ENCODE measurements around the gene GMCL2. TPM values are rescaled to one million over a fixed set of nuclear protein-coding genes. Genes with fewer than 3 reads are reported as not detected.

GMCL2 gene
- total RNA-seq, 1 experiment from 2014 or later: not detected

DNA sequence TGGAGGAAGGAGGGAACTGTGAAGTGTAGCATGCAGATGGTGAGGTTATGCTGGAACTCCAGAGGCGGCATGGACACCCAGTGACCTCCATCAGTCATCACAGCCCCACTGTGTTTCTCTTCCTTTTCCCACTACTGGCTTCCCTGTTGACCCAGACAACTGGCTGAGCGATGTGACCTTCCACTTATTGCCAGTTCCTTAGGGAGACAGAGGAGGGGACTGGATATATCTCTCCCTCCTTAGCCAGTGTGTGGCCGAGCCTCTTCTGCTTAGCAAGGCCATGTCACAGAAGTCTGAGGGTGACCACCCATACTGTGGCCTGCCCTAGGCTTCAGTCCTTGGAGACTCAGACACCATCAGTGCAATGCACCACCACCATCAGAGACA, 48.4 kb upstream of the GMCL2 start:
- Histone ChIP-seq H2BK120ac (ENCODE audit: low read depth, low read length, poor library complexity, severe bottlenecking) (no peak overlapping the region), H2BK20ac (ENCODE audit: low read depth, low read length, poor library complexity, severe bottlenecking) (no peak overlapping the region), H2AFZ (ENCODE audit: low read length) (no peak overlapping the region), H3K14ac (ENCODE audit: insufficient read depth, low read length) (no peak overlapping the region), H3K79me2 (ENCODE audit: insufficient read depth, low read length) (peaks cover 4% of the 10 kb centered on the region; the same call in 1 of the 2 replicates), H3K4me1 (ENCODE audit: insufficient read depth, low read length) (no peaks in the 10 kb centered on the region), H3K79me1 (ENCODE audit: insufficient read depth, low read depth, low read length, poor library complexity, severe bottlenecking) (no peaks in the 10 kb centered on the region), H4K8ac (replicated peaks; ENCODE audit: insufficient read length, low read depth, low read length) (no peak overlapping the region), H2AK5ac (ENCODE audit: insufficient read length, low read length) (no peak overlapping the region), H4K5ac (ENCODE audit: insufficient read length, low read depth, low read length) (no peak overlapping the region), H2BK12ac (ENCODE audit: insufficient read length, low read depth, low read length) (no peak overlapping the region), H2BK15ac (ENCODE audit: low read depth, low read length) (no peak overlapping the region), H4K20me1 (ENCODE audit: control insufficient read depth, insufficient read depth, insufficient read length) (no peaks in the 10 kb centered on the region), H3K23me2 (ENCODE audit: insufficient read length, low read depth, low read length, poor library complexity, severe bottlenecking) (peaks cover 3% of the 10 kb centered on the region), H3K4ac (ENCODE audit: low read depth, low read length) (no peak overlapping the region), H3K4me2 (ENCODE audit: insufficient read depth, insufficient read length, low read length) (no peak overlapping the region), H3K27ac (ENCODE audit: insufficient read length, low read depth, low read length) (no peak overlapping the region), H2BK5ac (ENCODE audit: insufficient read length, low read length) (no peak overlapping the region), H3K9me3 (ENCODE audit: control insufficient read depth, low read depth, low read length) (no peaks in the 10 kb centered on the region), H3K23ac (ENCODE audit: insufficient read length, low read depth, low read length) (no peak overlapping the region), H3K9ac (ENCODE audit: extremely low read depth, insufficient read length, low read length) (no peak overlapping the region), H3K27me3 (ENCODE audit: insufficient read depth, low read length) (no peaks in the 10 kb centered on the region), H3T11ph (ENCODE audit: low read length) (no peak overlapping the region), H4K91ac (ENCODE audit: insufficient read length, low read depth, low read length) (no peak overlapping the region), H3K18ac (ENCODE audit: insufficient read length, low read depth, low read length) (no peak overlapping the region), H3K56ac (ENCODE audit: insufficient read length, low read depth, low read length) (no peak overlapping the region)
- TF ChIP-seq, protein P1, sequence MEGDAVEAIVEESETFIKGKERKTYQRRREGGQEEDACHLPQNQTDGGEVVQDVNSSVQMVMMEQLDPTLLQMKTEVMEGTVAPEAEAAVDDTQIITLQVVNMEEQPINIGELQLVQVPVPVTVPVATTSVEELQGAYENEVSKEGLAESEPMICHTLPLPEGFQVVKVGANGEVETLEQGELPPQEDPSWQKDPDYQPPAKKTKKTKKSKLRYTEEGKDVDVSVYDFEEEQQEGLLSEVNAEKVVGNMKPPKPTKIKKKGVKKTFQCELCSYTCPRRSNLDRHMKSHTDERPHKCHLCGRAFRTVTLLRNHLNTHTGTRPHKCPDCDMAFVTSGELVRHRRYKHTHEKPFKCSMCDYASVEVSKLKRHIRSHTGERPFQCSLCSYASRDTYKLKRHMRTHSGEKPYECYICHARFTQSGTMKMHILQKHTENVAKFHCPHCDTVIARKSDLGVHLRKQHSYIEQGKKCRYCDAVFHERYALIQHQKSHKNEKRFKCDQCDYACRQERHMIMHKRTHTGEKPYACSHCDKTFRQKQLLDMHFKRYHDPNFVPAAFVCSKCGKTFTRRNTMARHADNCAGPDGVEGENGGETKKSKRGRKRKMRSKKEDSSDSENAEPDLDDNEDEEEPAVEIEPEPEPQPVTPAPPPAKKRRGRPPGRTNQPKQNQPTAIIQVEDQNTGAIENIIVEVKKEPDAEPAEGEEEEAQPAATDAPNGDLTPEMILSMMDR (conservative IDR thresholded peaks at IDR 0.05): no peak
- WGBS (ENCODE audit: extremely low coverage, insufficient read length, low lambda C conversion rate): no CpG with 5 or more reads among the region's 3 CpGs
- Mint-ChIP-seq H3K27ac (no peak overlapping the region), H3K27me3 (ENCODE audit: low read depth) (no peaks in the 10 kb centered on the region; the same call in 1 of the 2 replicates), H3K9me3 (no peaks in the 10 kb centered on the region), H3K4me1 (peaks cover 18 to 27% of the 10 kb centered on the region in 2 experiments), H3K4me3 (no peak overlapping the region), H3K36me3 (ENCODE audit: insufficient read depth in 1 of 3, low read depth in 3 of 3) (peaks cover 7 to 12% (median 12%) of the 10 kb centered on the region in 3 experiments)
- no peak for DNase-seq

Data from H9 (cell line).